Pancreas (tissue), 10 donors: ENCODE measurements around the gene ZNF19. TPM values are rescaled to one million over a fixed set of nuclear protein-coding genes. Genes with fewer than 3 reads are reported as not detected.
A peak's percentile ranks its signal among the peaks of the same experiment; 100 is the strongest.

ENCODE experiments used
- ATAC-seq, 4 donors: fragments of 200-7000 bp; cut with Tn5 transposase; one replicate each; pipeline versions ENCODE4 v1.8.0 to v1.9.1; 2020; ENCODE audit warnings: mild to moderate bottlenecking in 4 of 4, moderate library complexity in 4 of 4
- DNase-seq, 6 donors: peaks; one replicate each; pipeline ENCODE4 v3.0.0-alpha.2; 2020
- FAIRE-seq: peaks from 2 replicates; lab custom pipeline; 2012; peaks lifted over from hg19 to GRCh38; lab: Jason Lieb, UNC
- H3K27ac ChIP-seq, 4 donors: fragments of 200-600 bp; sonication (generic); 1 replicate in 3 of 4; 2 replicates in 1 of 4; pipeline versions ENCODE4 v1.5.0 to v1.8.0; 2020
- H3K27me3 ChIP-seq, 4 donors: fragments of 200-600 bp; one replicate each; pipeline ENCODE4 v1.8.0; 2021
- H3K36me3 ChIP-seq, 3 donors: fragments of 200-600 bp; sonication (generic) in 1 of 3; one replicate each; pipeline versions ENCODE4 v1.5.0 to v1.8.0; 2020 to 2021
- H3K4me1 ChIP-seq, 3 donors: fragments of 200-600 bp; one replicate each; pipeline ENCODE4 v1.8.0; 2021
- H3K4me3 ChIP-seq, 4 donors: fragments of 200-600 bp; sonication (generic) in 2 of 4; one replicate each; pipeline versions ENCODE4 v1.5.0 to v1.8.0; 2020 to 2021
- H3K9me3 ChIP-seq, 4 donors: fragments of 200-600 bp; one replicate each; pipeline ENCODE4 v1.8.0; 2021
- CTCF ChIP-seq, 4 donors: fragments of 200-600 bp; sonication (generic) in 3 of 4; IDR thresholded peaks; one replicate each; pipeline versions ENCODE4 v1.5.0 to v1.8.0; 2021; ENCODE audit warnings: antibody characterized with exemption in 4 of 4
- WGBS, 2 donors: extraction: QIAGEN DNeasy Blood & Tissue Kit; methylation state at CpG; one replicate each; pipeline ENCODE4 v1.1.7; 2013; 5-methylcytosine and 5-hydroxymethylcytosine counted together
- intact Hi-C, 3 donors: fragments of 100-400 bp; cut with DNase I; formaldehyde crosslinking; loops; one replicate each; pipeline versions ENCODE4 v1.11.1 to v1.14.2; 2022
- polyA plus RNA-seq, 2 donors: library from polyadenylated mRNA; stranded (reverse); fragments of 200-250 nt; gene quantifications; one replicate each; pipeline ENCODE4 v1.2.3, GENCODE V29; 2013
- total RNA-seq, 6 donors: library from RNA; stranded (reverse); fragmentation: NEBNext Ultra II Directional in 4 of 6; extraction: Animal tissue kit (Norgen Biotek cat#: 25700) in 4 of 6; gene quantifications; one replicate each; pipeline versions ENCODE4 v1.2.1 to v1.2.4, GENCODE V29; 2021 to 2023
- donor health status: healthy with polysubstance abuse.
- donor health status: DM: no; HTN: no; CAD: no; lungs with moderate emphysema.
- donor health status: DM: no; HTN: no; CAD: no.
- donor health status: control.
- donor health status: control.
- donor health status: Bipolar disorder and iron deficiency.
- donor health status: DM: yes; HTN: yes; CAD: no.
- donor health status: DM: no; HTN: no; CAD: no.
- donor health status: DM: no; HTN: no; CAD: no.
- donor health status: DM: yes; HTN: yes; CAD: no.

Gene ZNF19
- total and polyA plus RNA-seq, 8 donors = 2.9 to 7.3 (median 4.9) TPM

- no peak for FAIRE-seq
- intact Hi-C loops = no loop called here
- 88 to 92% methylated on average over 2 of the region's 2 CpGs for WGBS, 2 donors
Observed at GRCh38 chr16:71480956-71481355, 8.2 kb downstream of the ZNF19 start.

GRCh38 chr16:71479420-71479819 is 9.7 kb downstream of the ZNF19 start:
- Histone ChIP-seq H3K4me3 (no peak overlapping the region), H3K4me1 (no peaks in the 10 kb centered on the region), H3K36me3 (peaks cover 0 to 16% (median 8%) of the 10 kb centered on the region in 3 donors), H3K27me3 (no peaks in the 10 kb centered on the region), H3K27ac (no peak overlapping the region), H3K9me3 (no peaks in the 10 kb centered on the region)
- TF ChIP-seq CTCF (IDR thresholded peaks at IDR 0.05) = peak in 1 of 4 donors; percentile 16
- DNase-seq (no peak), ATAC-seq (peak in 1 of 4 donors; percentile 47), FAIRE-seq (no peak)
- intact Hi-C loops = no loop called here
- WGBS, 2 donors = 38% methylated on average over 3 of the region's 3 CpGs

More at GRCh38 chr16:71480956-71481355, 8.2 kb downstream of the ZNF19 start:
- TF ChIP-seq CTCF (IDR thresholded peaks at IDR 0.05) = no peak
- no peaks in the 10 kb centered on the region for H3K9me3 ChIP-seq
- DNase-seq (no peak), ATAC-seq (no peak)
- H3K27ac ChIP-seq = no peak overlapping the region
- no peak overlapping the region for H3K4me3 ChIP-seq
- no peaks in the 10 kb centered on the region for H3K4me1 ChIP-seq
- peaks cover 0 to 11% (median 8%) of the 10 kb centered on the region in 3 donors for H3K36me3 ChIP-seq
- no peaks in the 10 kb centered on the region for H3K27me3 ChIP-seq

GRCh38 chr16:71476457-71477124 is 12.5 kb downstream of the ZNF19 start:
- intact Hi-C loops = no loop called here
- 89 to 93% methylated on average over 4 of the region's 4 CpGs for WGBS, 2 donors
- no peak for DNase-seq
- no peak for ATAC-seq
- Histone ChIP-seq H3K27ac (no peak overlapping the region), H3K36me3 (peaks cover 0 to 16% (median 8%) of the 10 kb centered on the region in 3 donors), H3K4me1 (no peaks in the 10 kb centered on the region), H3K27me3 (no peaks in the 10 kb centered on the region), H3K4me3 (no peak overlapping the region), H3K9me3 (no peaks in the 10 kb centered on the region)
- no peak for TF ChIP-seq CTCF (IDR thresholded peaks at IDR 0.05)
- no peak for FAIRE-seq

GRCh38 chr16:71474864-71475263 is 14.3 kb downstream of the ZNF19 start:
- Histone ChIP-seq H3K9me3 (no peaks in the 10 kb centered on the region), H3K4me1 (no peaks in the 10 kb centered on the region), H3K27me3 (no peaks in the 10 kb centered on the region), H3K4me3 (no peak overlapping the region), H3K27ac (no peak overlapping the region), H3K36me3 (peaks cover 0 to 16% (median 8%) of the 10 kb centered on the region in 3 donors)
- no peak for TF ChIP-seq CTCF (IDR thresholded peaks at IDR 0.05)
- DNase-seq (no peak), FAIRE-seq (no peak), ATAC-seq (no peak)
- WGBS, 2 donors = 84 to 91% methylated on average over 3 of the region's 3 CpGs
- intact Hi-C loops = no loop called here

- DNase-seq (no peak), FAIRE-seq (no peak), ATAC-seq (no peak)
- no peak overlapping the region for H3K27ac ChIP-seq
- no peaks in the 10 kb centered on the region for H3K4me1 ChIP-seq
- H3K27me3 ChIP-seq = no peaks in the 10 kb centered on the region
- no peaks in the 10 kb centered on the region for H3K9me3 ChIP-seq
- 91 to 95% methylated on average over 5 of the region's 5 CpGs for WGBS, 2 donors
- H3K36me3 ChIP-seq = peaks cover 0 to 16% (median 8%) of the 10 kb centered on the region in 3 donors
- intact Hi-C loops = no loop called here
- TF ChIP-seq CTCF (IDR thresholded peaks at IDR 0.05) = no peak
- H3K4me3 ChIP-seq = no peak overlapping the region
Observed at GRCh38 chr16:71473891-71474290, 15.2 kb downstream of the ZNF19 start.
